ENCODE measurements around the gene MFSD2A.
"Not testable (repeated sequence)": the region's sequence is repeated elsewhere in the genome, so short reads cannot be mapped to it uniquely, and the experiment has no call there.

Gene MFSD2A

GRCh38 chr1:39954870-39955546 is at the start of gene MFSD2A:
MFSD2A (plus strand) TSS chr1:39955145; CDS start chr1:39955293, 148 bp downstream.
- peak; percentile 96 for DNase-seq

GRCh38 chr1:39905172-39905571 is 49.8 kb upstream of the MFSD2A start:
- no peak for DNase-seq

GRCh38 chr1:39907528-39908453 is 47.2 kb upstream of the MFSD2A start:
- no peak for DNase-seq

GRCh38 chr1:39908534-39908933 is 46.4 kb upstream of the MFSD2A start:
- DNase-seq: no peak

- DNase-seq: no peak
These were observed 44.7 kb upstream of the MFSD2A start for GRCh38 chr1:39910263-39910662.

GRCh38 chr1:39913136-39913535 is 41.8 kb upstream of the MFSD2A start:
- not testable (repeated sequence) for DNase-seq

GRCh38 chr1:39915499-39916129 is 39.3 kb upstream of the MFSD2A start:
- DNase-seq: no peak

- DNase-seq: no peak
These were observed 37.1 kb upstream of the MFSD2A start for GRCh38 chr1:39917825-39918224.

GRCh38 chr1:39919545-39919944 is 35.4 kb upstream of the MFSD2A start:
- peak; percentile 66 for DNase-seq

GRCh38 chr1:39922251-39922688 is 32.7 kb upstream of the MFSD2A start:
- DNase-seq: no peak

- DNase-seq: no peak
These were observed 29.1 kb upstream of the MFSD2A start for GRCh38 chr1:39925721-39926342.

GRCh38 chr1:39926343-39926793 is 28.6 kb upstream of the MFSD2A start:
- DNase-seq: no peak

GRCh38 chr1:39926820-39927219 is 28.1 kb upstream of the MFSD2A start:
- DNase-seq: no peak

- no peak for DNase-seq
These were observed 27.4 kb upstream of the MFSD2A start for GRCh38 chr1:39927538-39927937.

GRCh38 chr1:39928809-39929587 is 25.9 kb upstream of the MFSD2A start:
- DNase-seq: no peak

GRCh38 chr1:39933956-39934941 is 20.7 kb upstream of the MFSD2A start:
- no peak for DNase-seq

- DNase-seq: no peak
These were observed 18.0 kb upstream of the MFSD2A start for GRCh38 chr1:39936724-39937491.

- DNase-seq: no peak
These were observed 16.1 kb upstream of the MFSD2A start for GRCh38 chr1:39938856-39939255.

- DNase-seq: no peak
These were observed 14.7 kb upstream of the MFSD2A start for GRCh38 chr1:39940253-39940652.
